Mesenteric fat pad (tissue), 1 donor: ENCODE results near the gene KIAA1671. TPM values are rescaled to one million over a fixed set of nuclear protein-coding genes. Genes with fewer than 3 reads are reported as not detected.

Experiments
- DNase-seq: peaks from one replicate; pipeline ENCODE4 v3.0.0-alpha.2; 2020; ENCODE audit warnings: low spot score
- total RNA-seq: library from RNA; stranded (reverse); fragmentation: NEBNext Ultra II Directional; extraction: Animal tissue kit (Norgen Biotek cat#: 25700); gene quantifications from one replicate; pipeline ENCODE4 v1.2.1, GENCODE V29; 2021
- donor health status: DM: yes; HTN: yes; CAD: no.

KIAA1671 gene
- total RNA-seq, 1 donor from 2014 or later, result 14.9 TPM

- no peak for DNase-seq
Measured at GRCh38 chr22:25007444-25008106, 55.1 kb downstream of the KIAA1671 start.

- DNase-seq, result no peak
Measured at GRCh38 chr22:25008666-25009065, 56.1 kb downstream of the KIAA1671 start.

GRCh38 chr22:25012741-25013143 is 60.2 kb downstream of the KIAA1671 start:
- no peak for DNase-seq

GRCh38 chr22:25013607-25014006 is 61.1 kb downstream of the KIAA1671 start:
- no peak for DNase-seq

- no peak for DNase-seq
Measured at GRCh38 chr22:25014896-25015755, 62.6 kb downstream of the KIAA1671 start.

GRCh38 chr22:25016311-25016710 is 63.8 kb downstream of the KIAA1671 start:
- no peak for DNase-seq

- no peak for DNase-seq
Measured at GRCh38 chr22:25018009-25018408, 65.5 kb downstream of the KIAA1671 start.

GRCh38 chr22:25019427-25020184 is 67.1 kb downstream of the KIAA1671 start:
- DNase-seq, result no peak

GRCh38 chr22:25021409-25021808 is 68.9 kb downstream of the KIAA1671 start:
- no peak for DNase-seq

GRCh38 chr22:25021976-25022711 is 69.6 kb downstream of the KIAA1671 start:
- no peak for DNase-seq

- DNase-seq, result no peak
Measured at GRCh38 chr22:25023879-25024278, 71.4 kb downstream of the KIAA1671 start.

GRCh38 chr22:25024895-25025294 is 72.4 kb downstream of the KIAA1671 start:
- no peak for DNase-seq

GRCh38 chr22:25025491-25026400 is 73.2 kb downstream of the KIAA1671 start:
- DNase-seq, result no peak

GRCh38 chr22:25027043-25027906 is 74.8 kb downstream of the KIAA1671 start:
- DNase-seq, result no peak

- DNase-seq, result no peak
Measured at GRCh38 chr22:25027959-25028840, 75.7 kb downstream of the KIAA1671 start.

GRCh38 chr22:25028841-25029141 is 76.3 kb downstream of the KIAA1671 start:
- DNase-seq, result no peak

GRCh38 chr22:25029181-25029580 is 76.7 kb downstream of the KIAA1671 start:
- no peak for DNase-seq

GRCh38 chr22:25030636-25031035 is 78.1 kb downstream of the KIAA1671 start:
- DNase-seq, result no peak
